ACC112 (cell line): Measurements from ENCODE around the gene POMT1.
A peak's percentile ranks its signal among the peaks of the same experiment; 100 is the strongest.
"Not testable (repeated sequence)": the region's sequence is repeated elsewhere in the genome, so short reads cannot be mapped to it uniquely, and the experiment has no call there.

ENCODE experiments used
- H2AFZ ChIP-seq: fragments of 200-600 bp; sonication (generic); one replicate; pipeline ENCODE4 v1.6.0; 2017; ENCODE audit warnings: antibody characterized with exemption, low read length; ENCODE audit not compliant: unreplicated experiment
- H3K27ac ChIP-seq: fragments of 200-600 bp; sonication (generic); 2 replicates; pipeline ENCODE4 v1.5.1; 2014; ENCODE audit warnings: low read depth, mild to moderate bottlenecking, antibody characterized with exemption, low read length, moderate library complexity
- H3K27me3 ChIP-seq: fragments of 200-600 bp; sonication (generic); 2 replicates; pipeline ENCODE4 v1.6.1; 2014; ENCODE audit warnings: mild to moderate bottlenecking, antibody characterized with exemption, low read length, moderate library complexity, mixed read lengths; ENCODE audit not compliant: insufficient read depth
- H3K36me3 ChIP-seq: fragments of 200-600 bp; sonication (generic); 2 replicates; pipeline ENCODE4 v1.6.1; 2016; ENCODE audit warnings: mild to moderate bottlenecking, antibody characterized with exemption, low read length, moderate library complexity, mixed read lengths; ENCODE audit not compliant: insufficient read depth
- H3K4me1 ChIP-seq: fragments of 200-600 bp; sonication (generic); one replicate; pipeline ENCODE4 v1.6.1; 2016; ENCODE audit warnings: low read length, mixed read lengths; ENCODE audit not compliant: insufficient read depth, unreplicated experiment, control insufficient read depth
- H3K4me3 ChIP-seq: fragments of 200-600 bp; sonication (generic); 2 replicates; pipeline ENCODE4 v1.5.1; 2014; ENCODE audit warnings: mild to moderate bottlenecking, low read depth, low read length
- H3K79me2 ChIP-seq: fragments of 200-600 bp; sonication (generic); one replicate; pipeline ENCODE4 v1.6.0; 2016; ENCODE audit warnings: low read length; ENCODE audit not compliant: control insufficient read depth, unreplicated experiment, insufficient read depth

Gene POMT1

DNA sequence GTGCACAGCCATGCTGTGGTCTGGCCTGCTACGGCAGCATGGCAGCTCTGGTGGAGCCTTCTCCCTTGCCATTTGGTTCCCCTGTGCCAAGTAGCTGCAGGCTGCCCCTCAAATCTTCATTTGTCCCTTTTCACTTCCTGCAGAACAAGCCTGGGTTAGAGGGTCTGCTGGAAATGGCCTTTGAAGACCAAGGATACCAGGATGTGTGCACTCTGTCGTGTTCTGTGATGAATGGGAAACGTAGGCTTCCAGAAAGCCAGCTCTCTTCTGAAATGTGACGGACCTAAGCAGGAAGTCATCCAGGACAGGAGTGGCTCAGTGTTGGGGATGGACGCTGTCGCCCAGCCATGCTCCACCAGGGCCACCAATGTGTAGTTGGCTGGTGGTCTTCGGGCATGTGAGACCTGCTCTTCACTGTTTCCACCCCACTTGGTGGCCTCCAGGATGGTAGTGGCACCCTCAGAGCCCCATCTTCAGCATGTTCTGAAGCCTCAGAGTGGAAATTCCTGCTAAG is 3.4 kb upstream of the POMT1 start:
- H3K79me2 ChIP-seq = peaks cover 4% of the 10 kb centered on the region
- no peak overlapping the region for H2AFZ ChIP-seq
- H3K27ac ChIP-seq = no peak overlapping the region
- H3K36me3 ChIP-seq = peaks cover 34% of the 10 kb centered on the region; the same call in 1 of the 2 replicates
- H3K27me3 ChIP-seq = no peaks in the 10 kb centered on the region
- no peak overlapping the region for H3K4me3 ChIP-seq
- no peaks in the 10 kb centered on the region for H3K4me1 ChIP-seq

DNA sequence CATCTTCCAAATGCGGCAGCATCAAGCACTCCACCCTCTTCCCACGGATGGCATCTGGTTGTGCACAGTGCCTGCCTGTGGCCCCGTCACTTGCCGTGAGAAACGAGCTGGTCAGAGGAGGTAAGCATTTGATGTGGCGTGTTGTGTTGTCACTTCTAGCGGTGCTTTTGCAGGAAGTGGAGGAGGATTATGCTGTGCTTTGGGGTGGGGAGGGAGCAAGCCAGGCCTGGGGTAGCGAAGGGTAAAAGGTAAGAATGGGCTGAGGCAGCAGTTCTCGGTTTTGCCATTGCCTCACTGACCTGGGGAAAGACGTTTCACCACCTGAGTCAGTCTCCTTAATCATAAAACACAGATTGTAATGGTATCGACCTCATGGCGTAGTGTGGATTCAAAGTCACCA is 2.3 kb upstream of the POMT1 start:
- H2AFZ ChIP-seq = no peak overlapping the region
- peaks cover 27% of the 10 kb centered on the region; the same call in 1 of the 2 replicates for H3K36me3 ChIP-seq
- H3K27ac ChIP-seq = no peak overlapping the region

DNA sequence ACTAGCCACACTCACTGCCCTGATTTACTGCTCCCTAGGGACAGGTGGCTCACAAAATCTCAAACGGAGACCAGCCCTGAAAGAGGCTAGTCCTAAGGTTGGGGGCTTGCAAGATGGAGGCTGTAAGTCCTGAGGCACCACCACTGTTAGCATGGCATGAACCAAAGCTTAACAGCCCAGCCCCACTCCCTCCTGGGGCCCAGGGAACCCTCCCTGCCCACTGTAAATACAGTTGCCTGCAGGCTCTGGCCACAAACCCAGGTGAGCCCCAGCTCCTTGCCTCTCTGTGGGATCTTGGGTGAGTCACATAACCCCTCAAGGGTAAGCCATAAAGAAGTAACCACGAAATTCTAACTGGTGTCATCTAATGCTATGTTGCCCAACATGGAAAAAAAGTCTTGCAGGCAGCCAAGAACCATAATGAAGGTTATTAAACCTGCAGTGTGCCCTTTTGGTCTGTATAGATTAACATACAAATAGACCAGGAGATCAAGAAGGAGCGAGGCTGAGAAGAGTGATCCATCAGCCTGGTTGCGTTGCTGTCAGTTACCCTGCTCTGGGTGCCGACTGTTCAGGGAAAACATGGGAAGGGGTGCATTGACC is 1.7 kb upstream of the POMT1 start:
- H3K4me3 ChIP-seq = no peak overlapping the region
- H3K4me1 ChIP-seq = no peaks in the 10 kb centered on the region
- peaks cover 20% of the 10 kb centered on the region; the same call in 1 of the 2 replicates for H3K36me3 ChIP-seq
- H2AFZ ChIP-seq = no peak overlapping the region
- H3K79me2 ChIP-seq = peaks cover 6% of the 10 kb centered on the region
- no peaks in the 10 kb centered on the region for H3K27me3 ChIP-seq
- H3K27ac ChIP-seq = no peak overlapping the region

More for the DNA sequence above, 2.3 kb upstream of the POMT1 start:
- no peaks in the 10 kb centered on the region for H3K27me3 ChIP-seq
- peaks cover 6% of the 10 kb centered on the region for H3K79me2 ChIP-seq
- H3K4me3 ChIP-seq = no peak overlapping the region
- no peaks in the 10 kb centered on the region for H3K4me1 ChIP-seq

DNA sequence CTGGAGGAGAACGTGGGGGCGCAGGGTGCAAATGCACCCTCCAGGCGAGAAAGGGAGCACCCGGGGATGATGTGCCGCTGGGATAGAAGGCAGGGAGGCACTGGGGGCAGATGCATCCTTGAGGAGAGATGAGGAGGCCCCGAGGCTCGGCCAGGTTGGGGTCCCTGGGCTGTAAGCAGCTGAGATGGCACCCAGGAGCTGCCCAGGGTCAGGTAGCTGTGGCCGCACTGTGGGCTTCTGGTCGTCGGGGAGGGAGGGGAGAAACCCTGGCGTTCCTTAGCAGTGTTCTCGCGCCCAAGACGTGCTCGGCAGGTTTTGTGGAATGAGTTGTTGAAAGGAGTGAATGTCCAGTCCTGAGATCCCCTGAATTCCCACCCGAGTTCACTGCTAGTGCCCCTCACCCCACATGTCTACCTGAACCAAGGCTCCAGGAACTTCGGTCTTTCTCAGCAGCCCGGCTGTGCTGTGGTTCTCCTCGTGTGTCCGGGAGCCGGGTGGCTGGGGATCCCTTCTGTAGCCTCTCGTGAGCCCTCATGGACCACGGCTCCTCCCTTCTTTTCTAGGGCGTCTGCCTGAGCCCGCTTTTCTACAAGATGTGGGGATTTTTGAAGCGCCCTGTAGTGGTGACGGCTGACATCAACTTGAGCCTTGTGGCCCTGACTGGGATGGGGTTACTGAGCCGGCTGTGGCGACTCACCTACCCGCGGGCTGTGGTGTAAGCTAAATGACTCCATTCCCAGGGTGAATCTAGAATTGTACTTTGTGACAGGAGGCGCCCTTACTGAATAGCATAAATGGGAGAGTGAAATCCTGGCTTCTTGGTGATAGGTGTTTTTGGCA is 1.1 kb downstream of the POMT1 start:
- peak overlapping the region; percentile 64 for H2AFZ ChIP-seq
- peak overlapping the region; percentile 87 for H3K4me3 ChIP-seq
- H3K36me3 ChIP-seq = peaks cover 10% of the 10 kb centered on the region; the same call in 1 of the 2 replicates
- H3K79me2 ChIP-seq = peaks cover 6% of the 10 kb centered on the region
- H3K4me1 ChIP-seq = no peaks in the 10 kb centered on the region
- no peak overlapping the region for H3K27ac ChIP-seq
- no peaks in the 10 kb centered on the region for H3K27me3 ChIP-seq

DNA sequence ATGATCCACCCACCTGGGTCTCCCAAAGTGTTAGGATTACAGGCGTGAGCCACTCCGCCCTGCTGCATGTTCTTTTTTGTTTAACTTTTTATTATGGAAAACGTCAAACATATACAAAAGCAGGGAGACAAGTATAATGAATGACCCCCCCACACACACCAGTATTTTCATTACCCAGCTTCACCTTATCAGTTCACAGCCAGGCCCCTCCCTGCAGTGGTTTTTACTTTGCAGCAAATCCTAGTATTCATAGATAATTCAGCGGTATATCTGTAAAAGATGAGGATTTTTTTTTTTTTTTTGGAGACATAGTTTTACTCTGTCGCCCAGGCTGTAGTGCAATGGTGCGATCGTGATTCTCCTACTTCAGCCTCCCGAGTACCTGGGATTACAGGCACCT is 2.3 kb downstream of the POMT1 start:
- peaks cover 6% of the 10 kb centered on the region for H3K79me2 ChIP-seq
- no peaks in the 10 kb centered on the region for H3K4me1 ChIP-seq
- no peak overlapping the region for H2AFZ ChIP-seq
- no peaks in the 10 kb centered on the region for H3K36me3 ChIP-seq
- no peak overlapping the region for H3K27ac ChIP-seq
- no peak overlapping the region for H3K4me3 ChIP-seq
- H3K27me3 ChIP-seq = no peaks in the 10 kb centered on the region

DNA sequence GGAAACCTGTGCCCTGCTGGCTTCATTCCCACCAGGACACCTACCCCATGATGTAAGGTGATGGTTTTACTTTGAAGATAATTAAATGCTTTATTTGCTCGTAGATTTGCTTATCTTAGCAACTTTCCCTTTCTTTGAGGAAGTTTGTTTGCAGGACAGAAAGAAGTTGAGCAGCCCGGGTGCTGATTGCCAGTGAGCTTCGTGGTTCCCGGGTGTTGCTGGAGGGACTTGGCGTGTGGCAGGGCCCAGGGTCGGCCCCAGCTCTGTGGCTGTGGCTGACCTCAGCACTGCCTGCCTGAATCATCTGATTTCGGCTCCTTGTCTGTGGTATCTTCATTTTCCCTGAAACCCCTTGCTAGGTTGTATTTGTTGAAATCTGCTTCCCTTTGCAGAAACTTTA is 8.7 kb downstream of the POMT1 start:
- Histone ChIP-seq H3K79me2 (no peaks in the 10 kb centered on the region), H3K36me3 (peaks cover 17% of the 10 kb centered on the region; the same call in 1 of the 2 replicates), H3K4me1 (no peaks in the 10 kb centered on the region), H3K4me3 (no peak overlapping the region), H2AFZ (no peak overlapping the region), H3K27me3 (no peaks in the 10 kb centered on the region), H3K27ac (no peak overlapping the region)

DNA sequence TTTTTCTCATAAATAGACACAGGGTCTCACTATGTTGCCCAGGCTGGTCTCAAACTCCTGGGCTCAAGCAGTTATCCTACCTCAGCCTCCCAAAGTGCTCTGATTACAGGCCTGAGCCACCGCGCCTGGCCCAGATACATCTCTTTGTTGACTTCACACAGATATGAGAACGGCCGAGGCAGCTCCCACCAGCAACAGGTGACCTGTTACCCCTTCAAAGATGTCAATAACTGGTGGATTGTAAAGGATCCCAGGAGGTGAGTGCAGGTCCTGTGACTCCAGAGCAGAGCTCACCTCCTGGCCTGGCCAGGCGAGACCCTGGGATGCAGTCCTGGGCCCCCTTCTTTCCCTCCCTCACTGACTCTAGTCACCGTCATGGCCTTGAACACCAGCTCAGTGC is 9.2 kb downstream of the POMT1 start:
- Histone ChIP-seq H3K36me3 (peaks cover 21% of the 10 kb centered on the region; the same call in 1 of the 2 replicates), H2AFZ (no peak overlapping the region), H3K27me3 (no peaks in the 10 kb centered on the region), H3K27ac (no peak overlapping the region), H3K79me2 (no peaks in the 10 kb centered on the region), H3K4me1 (no peaks in the 10 kb centered on the region), H3K4me3 (no peak overlapping the region)

DNA sequence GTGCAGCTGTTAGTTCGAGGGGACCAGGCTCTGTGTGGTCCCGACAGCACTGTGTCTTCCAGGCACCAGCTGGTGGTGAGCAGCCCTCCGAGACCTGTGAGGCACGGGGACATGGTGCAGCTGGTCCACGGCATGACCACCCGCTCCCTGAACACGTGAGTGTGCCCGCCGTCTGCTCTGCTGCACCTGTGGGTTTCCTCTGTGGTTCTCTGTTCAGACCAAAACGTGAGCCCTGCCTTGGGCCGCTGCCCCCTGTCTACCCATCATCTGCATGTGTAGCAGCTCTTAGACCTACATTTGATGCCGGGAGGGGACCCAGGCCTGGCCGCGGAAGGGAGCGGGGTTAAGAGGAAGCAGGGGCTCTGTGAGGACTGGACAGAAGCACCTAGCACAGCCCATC is 10.5 kb downstream of the POMT1 start:
- Histone ChIP-seq H3K27ac (no peak overlapping the region), H3K79me2 (no peaks in the 10 kb centered on the region), H2AFZ (no peak overlapping the region), H3K36me3 (peaks cover 22% of the 10 kb centered on the region; the same call in 1 of the 2 replicates), H3K4me3 (no peak overlapping the region), H3K27me3 (no peaks in the 10 kb centered on the region), H3K4me1 (no peaks in the 10 kb centered on the region)

DNA sequence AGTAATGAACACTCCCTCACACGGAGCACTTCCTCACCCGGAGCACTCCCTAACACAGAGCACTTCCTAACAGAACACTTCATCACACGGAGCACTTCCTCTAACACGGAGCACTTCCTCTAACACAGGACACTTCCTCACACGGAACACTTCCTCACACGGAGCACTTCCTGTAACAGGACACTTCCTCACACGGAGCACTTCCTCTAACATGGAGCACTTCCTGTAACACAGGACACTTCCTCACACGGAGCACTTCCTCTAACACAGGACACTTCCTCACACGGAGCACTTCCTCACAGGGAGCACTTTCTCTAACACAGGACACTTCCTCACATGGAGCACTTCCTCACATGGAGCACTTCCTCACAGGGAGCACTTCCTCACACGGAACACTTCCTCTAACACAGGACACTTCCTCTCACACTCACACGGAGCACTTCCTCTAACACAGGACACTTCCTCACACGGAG is 12.9 kb downstream of the POMT1 start:
- H3K27ac ChIP-seq, H3K4me3 ChIP-seq, H2AFZ ChIP-seq, H3K79me2 ChIP-seq, H3K27me3 ChIP-seq, H3K4me1 ChIP-seq: not testable (repeated sequence)
- H3K36me3 ChIP-seq = peaks cover 28% of the 10 kb centered on the region; the same call in 1 of the 2 replicates

DNA sequence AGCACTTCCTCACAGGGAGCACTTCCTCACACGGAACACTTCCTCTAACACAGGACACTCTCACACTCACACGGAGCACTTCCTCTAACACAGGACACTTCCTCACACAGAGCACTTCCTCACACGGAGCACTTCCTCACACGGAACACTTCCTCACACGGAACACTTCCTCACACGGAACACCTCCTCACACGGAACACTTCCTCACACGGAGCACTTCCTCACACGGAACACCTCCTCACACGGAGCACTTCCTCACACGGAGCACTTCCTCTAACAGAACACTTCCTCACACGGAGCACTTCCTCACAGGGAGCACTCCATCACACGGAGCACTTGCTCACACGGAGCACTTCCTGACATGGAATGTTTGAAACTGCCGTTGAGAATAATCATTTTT is 13.4 kb downstream of the POMT1 start:
- no peaks in the 10 kb centered on the region for H3K79me2 ChIP-seq
- H3K4me1 ChIP-seq = no peaks in the 10 kb centered on the region
- H3K27ac ChIP-seq = no peak overlapping the region
- no peak overlapping the region for H3K4me3 ChIP-seq
- no peaks in the 10 kb centered on the region for H3K27me3 ChIP-seq
- no peak overlapping the region for H2AFZ ChIP-seq
- peaks cover 23% of the 10 kb centered on the region; the same call in 1 of the 2 replicates for H3K36me3 ChIP-seq
